HG02943 (cell line): Measurements from ENCODE around the gene GOLGA8K.
"Not testable (repeated sequence)": the region's sequence is repeated elsewhere in the genome, so short reads cannot be mapped to it uniquely, and the experiment has no call there.

Source experiments
- ATAC-seq: cut with Tn5 transposase; IDR thresholded peaks from one replicate; pipeline ENCODE4 v1.9.1; 2021; ENCODE audit warnings: mild to moderate bottlenecking, low read depth, moderate library complexity; ENCODE audit not compliant: unreplicated experiment

The GOLGA8K gene

GRCh38 chr15:32403192-32403591 is at the start of gene GOLGA8K:
Gene GOLGA8K (minus strand): TSS chr15:32403292. CDS start chr15:32403194, 98 bp downstream.
- not testable (repeated sequence) for ATAC-seq

- ATAC-seq = not testable (repeated sequence)
These were observed 37.4 kb upstream of the GOLGA8K start for GRCh38 chr15:32440445-32440977.

- ATAC-seq = not testable (repeated sequence)
These were observed 31.2 kb upstream of the GOLGA8K start for GRCh38 chr15:32434102-32434963.

GRCh38 chr15:32427635-32428034 is 24.5 kb upstream of the GOLGA8K start:
- not testable (repeated sequence) for ATAC-seq

GRCh38 chr15:32426511-32426910 is 23.4 kb upstream of the GOLGA8K start:
- not testable (repeated sequence) for ATAC-seq

GRCh38 chr15:32407903-32408302 is 4.8 kb upstream of the GOLGA8K start:
- not testable (repeated sequence) for ATAC-seq

- not testable (repeated sequence) for ATAC-seq
These were observed 6.6 kb downstream of the GOLGA8K start for GRCh38 chr15:32396522-32396921.

- ATAC-seq = not testable (repeated sequence)
These were observed 8.3 kb downstream of the GOLGA8K start for GRCh38 chr15:32394745-32395144.

- ATAC-seq = not testable (repeated sequence)
These were observed 14.9 kb downstream of the GOLGA8K start for GRCh38 chr15:32388050-32388648.

- ATAC-seq = not testable (repeated sequence)
These were observed 17.1 kb downstream of the GOLGA8K start for GRCh38 chr15:32385823-32386495.

GRCh38 chr15:32374185-32374584 is 28.9 kb downstream of the GOLGA8K start:
- not testable (repeated sequence) for ATAC-seq

GRCh38 chr15:32373707-32374106 is 29.4 kb downstream of the GOLGA8K start:
- not testable (repeated sequence) for ATAC-seq

GRCh38 chr15:32372075-32372474 is 31.0 kb downstream of the GOLGA8K start:
- ATAC-seq = not testable (repeated sequence)

- not testable (repeated sequence) for ATAC-seq
These were observed 32.6 kb downstream of the GOLGA8K start for GRCh38 chr15:32370526-32370925.

GRCh38 chr15:32370064-32370463 is 33.0 kb downstream of the GOLGA8K start:
- ATAC-seq = not testable (repeated sequence)

- not testable (repeated sequence) for ATAC-seq
These were observed 36.6 kb downstream of the GOLGA8K start for GRCh38 chr15:32366492-32366891.

- ATAC-seq = not testable (repeated sequence)
These were observed 37.1 kb downstream of the GOLGA8K start for GRCh38 chr15:32365955-32366354.

- ATAC-seq = not testable (repeated sequence)
These were observed 38.1 kb downstream of the GOLGA8K start for GRCh38 chr15:32364944-32365343.

GRCh38 chr15:32363449-32363848 is 39.6 kb downstream of the GOLGA8K start:
- ATAC-seq = not testable (repeated sequence)

- ATAC-seq = not testable (repeated sequence)
These were observed 41.4 kb downstream of the GOLGA8K start for GRCh38 chr15:32361662-32362061.

- not testable (repeated sequence) for ATAC-seq
These were observed 44.6 kb downstream of the GOLGA8K start for GRCh38 chr15:32358462-32358861.
